Mesenchymal stem cell (in vitro differentiated cells and primary cell): ENCODE results near the gene WDR89.

Experiments used
- DNase-seq: peaks from one replicate; pipeline ENCODE4 v3.0.0-alpha.2; 2013
- H2AFZ ChIP-seq: one replicate; pipeline ENCODE4 v1.6.1; 2013; ENCODE audit warnings: low read depth, mild to moderate bottlenecking, control low read depth, inconsistent platforms, low read length, moderate library complexity
- H2AK5ac ChIP-seq: 2 replicates; pipeline ENCODE4 v1.6.1; 2013; ENCODE audit warnings: low read length, moderate library complexity, mild to moderate bottlenecking, inconsistent platforms; ENCODE audit not compliant: severe bottlenecking
- H2BK120ac ChIP-seq: one replicate; pipeline ENCODE4 v1.6.1; 2013; ENCODE audit warnings: low read depth, mild to moderate bottlenecking, inconsistent platforms, low read length, moderate library complexity
- H2BK12ac ChIP-seq, 2 experiments: one replicate each; pipeline ENCODE4 v1.6.1; 2013; ENCODE audit warnings: inconsistent platforms in 2 of 2, low read length in 2 of 2, mild to moderate bottlenecking in 2 of 2, moderate library complexity in 2 of 2, control low read depth in 1 of 2
- H2BK15ac ChIP-seq: one replicate; pipeline ENCODE4 v1.6.1; 2013; ENCODE audit warnings: mild to moderate bottlenecking, low read depth, inconsistent platforms; ENCODE audit not compliant: poor library complexity, severe bottlenecking
- H2BK5ac ChIP-seq: 2 replicates; pipeline ENCODE4 v1.6.1; 2013; ENCODE audit warnings: low read depth, mild to moderate bottlenecking, low read length, control low read depth, inconsistent platforms; ENCODE audit not compliant: poor library complexity, severe bottlenecking
- H3K14ac ChIP-seq, 2 experiments: one replicate each; pipeline ENCODE4 v1.6.1; 2013; ENCODE audit warnings: inconsistent platforms in 2 of 2, low read length in 2 of 2, control low read depth in 1 of 2, mild to moderate bottlenecking in 1 of 2, moderate library complexity in 1 of 2
- H3K18ac ChIP-seq, 2 experiments: one replicate each; pipeline ENCODE4 v1.6.1; 2013; ENCODE audit warnings: inconsistent platforms in 2 of 2, low read length in 2 of 2, control low read depth in 1 of 2, low read depth in 1 of 2, mild to moderate bottlenecking in 1 of 2
- H3K23ac ChIP-seq, 2 experiments: one replicate each; pipeline ENCODE4 v1.6.1; 2013; ENCODE audit warnings: inconsistent platforms in 2 of 2, low read length in 2 of 2, mild to moderate bottlenecking in 2 of 2, moderate library complexity in 2 of 2, control low read depth in 1 of 2
- H3K27ac ChIP-seq: 2 replicates; pipeline ENCODE4 v1.5.1; 2013; ENCODE audit warnings: mild to moderate bottlenecking, moderate library complexity, low read length, control low read depth, inconsistent platforms; ENCODE audit not compliant: poor library complexity, severe bottlenecking
- H3K27me3 ChIP-seq, 2 experiments: 2 replicates each; pipeline versions ENCODE4 v1.6.1 to v1.7.0; 2013; ENCODE audit warnings: low read length in 2 of 2, mild to moderate bottlenecking in 2 of 2, moderate library complexity in 2 of 2, control low read depth in 1 of 2, inconsistent platforms in 1 of 2; ENCODE audit not compliant: control insufficient read depth in 1 of 2, insufficient read depth in 1 of 2
- H3K36me3 ChIP-seq, 2 experiments: 2 replicates each; pipeline versions ENCODE4 v1.6.1 to v1.7.0; 2013; ENCODE audit warnings: low read length in 2 of 2, control low read depth in 1 of 2, inconsistent platforms in 1 of 2, low read depth in 1 of 2, mild to moderate bottlenecking in 1 of 2; ENCODE audit not compliant: insufficient read depth in 2 of 2, control insufficient read depth in 1 of 2
- H3K4ac ChIP-seq, 2 experiments: one replicate each; pipeline ENCODE4 v1.6.1; 2013; ENCODE audit warnings: inconsistent platforms in 2 of 2, low read length in 2 of 2, mild to moderate bottlenecking in 2 of 2, moderate library complexity in 2 of 2, control low read depth in 1 of 2, low read depth in 1 of 2
- H3K4me1 ChIP-seq: 2 replicates; pipeline ENCODE4 v1.6.1; 2013; ENCODE audit warnings: low read depth, low read length, control low read depth; ENCODE audit not compliant: control insufficient read depth, insufficient read depth
- H3K4me2 ChIP-seq: 2 replicates; pipeline ENCODE4 v1.6.1; 2013; ENCODE audit warnings: low read length, mild to moderate bottlenecking, inconsistent platforms; ENCODE audit not compliant: poor library complexity, severe bottlenecking
- H3K4me3 ChIP-seq, 2 experiments: 2 replicates each; pipeline versions ENCODE4 v1.5.1 to v1.7.0; 2013; ENCODE audit warnings: low read length in 2 of 2, mild to moderate bottlenecking in 2 of 2, control low read depth in 1 of 2, low read depth in 1 of 2; ENCODE audit not compliant: insufficient read depth in 1 of 2
- H3K79me1 ChIP-seq: replicated peaks from 2 replicates; pipeline ENCODE4 v1.6.1; 2013; ENCODE audit warnings: mild to moderate bottlenecking, control low read depth, low read length, inconsistent platforms; ENCODE audit not compliant: poor library complexity, severe bottlenecking
- H3K9ac ChIP-seq: 2 replicates; pipeline ENCODE4 v1.7.0; 2013; ENCODE audit warnings: mild to moderate bottlenecking, low read length, moderate library complexity
- H3K9me3 ChIP-seq: 2 replicates; pipeline ENCODE4 v1.7.0; 2013; ENCODE audit warnings: mild to moderate bottlenecking, low read length; ENCODE audit not compliant: control insufficient read depth
- H4K8ac ChIP-seq: one replicate; pipeline ENCODE4 v1.6.1; 2013; ENCODE audit warnings: inconsistent platforms, mild to moderate bottlenecking, low read length, moderate library complexity
- H4K91ac ChIP-seq: one replicate; pipeline ENCODE4 v1.6.1; 2013; ENCODE audit warnings: mild to moderate bottlenecking, low read length, inconsistent platforms
- WGBS: methylation state at CpG from one replicate; pipeline ENCODE4 v1.1.7; 2013; ENCODE audit warnings: mixed read lengths; 5-methylcytosine and 5-hydroxymethylcytosine counted together

The WDR89 gene

DNA sequence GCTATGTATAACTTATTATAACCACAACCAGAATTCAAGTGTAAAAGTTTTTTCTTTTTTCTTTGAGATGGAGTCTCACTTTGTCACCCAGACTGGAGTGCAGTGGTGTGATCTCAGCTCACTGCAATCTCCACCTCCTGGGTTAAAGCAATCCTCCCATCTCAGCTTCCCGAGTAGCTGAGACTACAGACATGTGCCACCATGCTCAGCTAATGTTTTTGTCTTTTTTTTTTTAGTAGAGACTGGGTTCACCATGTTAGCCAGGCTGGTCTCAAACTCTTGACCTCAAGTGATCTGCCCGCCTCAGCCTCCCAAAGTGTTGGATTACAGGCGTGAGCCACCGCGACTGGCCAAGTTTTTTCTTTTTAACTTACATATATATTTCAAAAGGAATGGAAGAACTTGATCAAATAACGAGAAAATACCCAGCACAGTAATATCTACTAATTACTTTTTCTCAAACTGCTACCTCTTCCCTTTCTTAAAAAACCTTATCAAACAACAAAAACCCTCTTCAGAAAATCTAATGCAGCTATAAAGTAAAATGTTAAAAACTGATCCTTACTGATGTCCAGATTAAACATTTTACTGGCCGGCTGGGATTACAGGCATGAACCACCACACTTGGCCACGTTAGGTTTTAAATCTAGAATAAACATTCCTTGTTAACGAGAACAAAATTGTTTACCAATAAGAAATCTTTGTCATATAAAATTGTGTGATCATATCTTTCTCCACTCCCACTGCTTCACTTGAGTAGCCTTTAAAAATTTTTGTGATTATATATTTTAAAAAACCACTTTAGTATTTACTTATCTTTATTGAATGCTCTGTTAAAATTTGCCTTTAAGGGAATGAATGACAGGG lies 41.3 kb upstream of the WDR89 start:
- H2BK12ac ChIP-seq: no peak overlapping the region
- no peaks in the 10 kb centered on the region for H3K4me1 ChIP-seq
- no peak overlapping the region for H3K27ac ChIP-seq
- H2BK120ac ChIP-seq: no peak overlapping the region
- no peak overlapping the region for H3K9ac ChIP-seq
- no peak overlapping the region for H2AK5ac ChIP-seq
- H3K79me1 ChIP-seq: peaks cover 4% of the 10 kb centered on the region
- WGBS: 73% methylated on average over 4 of the region's 9 CpGs
- H3K27me3 ChIP-seq: no peaks in the 10 kb centered on the region
- no peaks in the 10 kb centered on the region for H3K9me3 ChIP-seq
- H3K14ac ChIP-seq: no peak overlapping the region
- H3K18ac ChIP-seq: no peak overlapping the region
- H3K4me3 ChIP-seq: no peak overlapping the region
- peaks cover 0 to 12% of the 10 kb centered on the region in 2 experiments for H3K36me3 ChIP-seq
- no peak overlapping the region for H4K91ac ChIP-seq
- no peak overlapping the region for H2AFZ ChIP-seq
- H3K23ac ChIP-seq: no peak overlapping the region
- no peak for DNase-seq
- H3K4me2 ChIP-seq: no peak overlapping the region
- no peak overlapping the region for H2BK5ac ChIP-seq
- H2BK15ac ChIP-seq: no peak overlapping the region
- no peak overlapping the region for H3K4ac ChIP-seq
- no peak overlapping the region for H4K8ac ChIP-seq

DNA sequence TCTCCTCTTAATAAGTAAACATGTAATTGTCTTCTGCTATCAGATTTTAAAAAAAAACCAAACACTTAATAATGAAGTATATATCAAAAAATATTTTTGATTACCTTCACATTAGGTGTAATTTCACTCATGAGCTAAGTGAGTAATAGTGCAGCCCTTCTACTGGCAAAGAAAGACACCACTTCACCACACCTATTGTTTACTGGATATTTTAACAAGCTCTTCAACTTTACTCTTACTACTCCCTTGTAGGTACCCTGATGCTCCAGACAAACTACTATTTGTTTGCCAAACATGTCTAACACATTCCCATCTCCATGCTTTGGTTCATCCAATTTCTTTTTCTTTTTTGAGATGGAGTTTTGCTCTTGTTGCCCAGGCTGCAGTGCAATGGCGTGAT lies 36.9 kb upstream of the WDR89 start:
- Histone ChIP-seq H3K23ac (no peak overlapping the region), H2BK120ac (no peak overlapping the region), H3K9me3 (no peaks in the 10 kb centered on the region), H3K9ac (no peak overlapping the region), H3K4me3 (no peak overlapping the region), H3K4me1 (peaks cover 5% of the 10 kb centered on the region), H3K36me3 (peaks cover 0 to 21% of the 10 kb centered on the region in 2 experiments), H3K79me1 (peaks cover 1% of the 10 kb centered on the region), H3K4ac (no peak overlapping the region), H2AFZ (no peak overlapping the region), H3K4me2 (no peak overlapping the region), H2AK5ac (no peak overlapping the region), H3K27ac (no peak overlapping the region), H4K91ac (no peak overlapping the region), H3K14ac (no peak overlapping the region), H3K18ac (no peak overlapping the region), H2BK15ac (no peak overlapping the region), H4K8ac (no peak overlapping the region), H3K27me3 (no peaks in the 10 kb centered on the region), H2BK12ac (no peak overlapping the region), H2BK5ac (no peak overlapping the region)
- WGBS: 89% methylated on average over 1 of the region's 1 CpG
- DNase-seq: no peak

DNA sequence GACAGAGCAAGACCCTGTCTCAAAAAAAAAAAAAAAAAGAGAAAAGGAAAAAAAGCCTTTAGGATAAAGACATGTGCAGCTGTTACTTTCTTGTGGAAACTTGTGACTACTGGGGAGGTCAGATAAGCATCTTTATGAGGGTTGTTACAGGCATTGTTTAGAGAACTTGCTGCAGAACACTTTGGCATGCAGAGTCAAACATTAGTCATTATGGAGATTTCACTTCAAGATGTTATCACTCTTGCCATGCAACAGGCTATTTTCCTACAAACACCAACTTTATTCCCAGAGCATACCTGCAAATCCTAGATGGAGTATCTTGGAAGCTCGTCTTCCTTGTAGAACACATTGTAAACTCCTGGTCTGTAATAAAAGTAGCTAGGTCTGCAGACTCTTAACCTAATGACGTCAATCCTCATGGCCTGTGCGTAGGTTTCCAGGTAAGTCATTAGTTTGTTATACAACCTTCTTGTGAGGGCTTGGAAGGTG lies 36.3 kb upstream of the WDR89 start:
- no peak overlapping the region for H4K8ac ChIP-seq
- H3K27ac ChIP-seq: no peak overlapping the region
- H3K9me3 ChIP-seq: no peaks in the 10 kb centered on the region
- no peak overlapping the region for H3K4me3 ChIP-seq
- no peak overlapping the region for H2AK5ac ChIP-seq
- DNase-seq: peak; percentile 85
- H3K79me1 ChIP-seq: peaks cover 1% of the 10 kb centered on the region
- no peak overlapping the region for H3K23ac ChIP-seq
- H3K4me1 ChIP-seq: peaks cover 8% of the 10 kb centered on the region
- no peak overlapping the region for H2BK15ac ChIP-seq
- H3K4ac ChIP-seq: no peak overlapping the region
- no CpG with 5 or more reads among the region's 3 CpGs for WGBS
- no peak overlapping the region for H2BK120ac ChIP-seq
- H2AFZ ChIP-seq: no peak overlapping the region
- H3K9ac ChIP-seq: no peak overlapping the region
- H3K18ac ChIP-seq: no peak overlapping the region
- H2BK5ac ChIP-seq: no peak overlapping the region
- H4K91ac ChIP-seq: no peak overlapping the region
- H3K36me3 ChIP-seq: peaks cover 0 to 21% of the 10 kb centered on the region in 2 experiments
- H3K4me2 ChIP-seq: no peak overlapping the region
- no peaks in the 10 kb centered on the region for H3K27me3 ChIP-seq
- no peak overlapping the region for H3K14ac ChIP-seq
- H2BK12ac ChIP-seq: no peak overlapping the region

DNA sequence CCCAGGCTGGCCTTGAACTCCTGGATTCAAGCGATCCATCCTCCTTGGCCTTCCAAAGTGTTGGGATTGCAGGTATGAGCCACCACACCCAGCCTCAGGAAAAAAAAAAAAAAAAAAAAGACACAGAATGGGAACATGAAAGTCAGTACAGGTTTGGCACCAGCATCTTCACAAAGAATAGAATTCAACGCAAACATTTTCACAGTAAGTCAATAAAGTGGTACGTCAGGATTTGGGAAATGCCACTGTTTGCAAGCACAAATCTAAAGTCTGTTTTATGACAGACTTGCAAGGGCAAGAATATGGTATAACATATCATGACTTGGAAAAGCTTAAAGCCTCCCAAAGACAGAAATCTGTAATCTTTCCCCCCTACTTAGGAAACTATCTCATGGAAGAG lies 34.9 kb upstream of the WDR89 start:
- H4K8ac ChIP-seq: no peak overlapping the region
- no peak overlapping the region for H2BK120ac ChIP-seq
- no peak overlapping the region for H2BK12ac ChIP-seq
- no peak overlapping the region for H2AFZ ChIP-seq
- no peak overlapping the region for H3K4me3 ChIP-seq
- H3K23ac ChIP-seq: no peak overlapping the region
- H3K27ac ChIP-seq: no peak overlapping the region
- no peak for DNase-seq
- no peak overlapping the region for H3K4ac ChIP-seq
- 100% methylated on average over 3 of the region's 3 CpGs for WGBS
- no peaks in the 10 kb centered on the region for H3K27me3 ChIP-seq
- no peak overlapping the region for H3K9ac ChIP-seq
- no peak overlapping the region for H3K18ac ChIP-seq
- no peaks in the 10 kb centered on the region for H3K79me1 ChIP-seq
- H2BK15ac ChIP-seq: no peak overlapping the region
- H3K36me3 ChIP-seq: peaks cover 0 to 21% of the 10 kb centered on the region in 2 experiments
- peaks cover 12% of the 10 kb centered on the region for H3K4me1 ChIP-seq
- H3K4me2 ChIP-seq: no peak overlapping the region
- H2AK5ac ChIP-seq: no peak overlapping the region
- H4K91ac ChIP-seq: no peak overlapping the region
- no peak overlapping the region for H3K14ac ChIP-seq
- H2BK5ac ChIP-seq: no peak overlapping the region
- no peaks in the 10 kb centered on the region for H3K9me3 ChIP-seq
